GM21526 (cell line): Measurements from ENCODE around the gene CWC22.
"Not testable (repeated sequence)": the region's sequence is repeated elsewhere in the genome, so short reads cannot be mapped to it uniquely, and the experiment has no call there.

Source experiments
- ATAC-seq: cut with Tn5 transposase; IDR thresholded peaks from one replicate; pipeline ENCODE4 v1.9.1; 2021; ENCODE audit warnings: moderate library complexity; ENCODE audit not compliant: unreplicated experiment, low FRiP score

CWC22 gene

DNA sequence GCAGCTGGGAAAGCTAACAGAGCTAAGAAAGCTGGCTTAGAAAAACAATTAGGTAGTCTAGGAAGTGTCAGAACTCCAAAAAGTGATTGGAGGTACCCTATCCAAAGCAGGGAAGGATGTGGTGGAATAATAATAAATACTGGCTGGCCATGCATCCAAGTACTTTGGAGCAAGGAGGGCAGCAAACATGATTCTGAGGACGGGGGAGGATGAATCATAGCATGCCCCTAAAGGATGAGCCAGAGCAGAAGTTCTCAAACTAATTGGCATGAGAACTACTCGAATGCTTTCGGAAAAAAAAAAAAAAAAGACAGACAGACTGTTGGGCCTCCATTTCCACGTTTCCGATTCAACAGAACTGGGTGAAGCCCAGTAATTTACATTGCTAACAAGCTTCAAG lies 2.4 kb downstream of the CWC22 start:
- no peak for ATAC-seq

DNA sequence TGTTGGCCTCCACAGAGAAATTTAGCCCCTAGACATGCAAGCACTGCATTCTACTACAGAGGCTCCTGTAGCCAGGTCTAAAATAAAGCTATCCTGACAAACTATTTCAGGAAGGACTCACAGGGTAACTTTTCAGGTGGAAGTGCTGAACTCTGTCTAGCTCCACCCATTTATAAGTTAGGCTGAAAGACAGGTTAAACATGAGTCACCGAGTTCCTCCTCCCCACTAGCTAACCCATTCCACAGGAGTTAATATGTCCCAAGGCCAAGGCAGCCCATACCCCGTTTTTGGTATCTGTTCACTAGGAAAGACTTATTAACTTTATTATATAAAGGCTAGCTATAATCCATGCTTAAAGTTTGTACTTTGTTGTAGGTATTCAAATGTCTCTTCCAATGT lies 3.5 kb downstream of the CWC22 start:
- no peak for ATAC-seq

DNA sequence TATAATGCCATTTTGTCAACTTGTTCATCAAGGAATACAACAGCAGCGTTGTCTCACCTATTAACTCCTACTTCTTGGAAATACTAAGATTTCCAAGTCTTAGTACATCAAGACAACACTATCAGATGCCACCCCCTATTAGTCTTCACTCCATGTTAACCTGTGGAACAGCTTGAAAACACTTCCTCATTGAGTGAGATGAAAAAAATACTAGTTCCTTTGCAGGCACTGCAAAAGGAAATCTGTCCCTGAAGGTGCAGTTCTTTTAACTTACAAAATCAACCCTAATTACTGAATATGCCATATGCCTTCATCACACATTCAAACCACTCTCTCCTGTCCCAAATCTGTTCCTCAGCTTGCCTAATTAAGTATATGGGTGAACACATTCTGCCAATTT lies 4.0 kb downstream of the CWC22 start:
- ATAC-seq: no peak

DNA sequence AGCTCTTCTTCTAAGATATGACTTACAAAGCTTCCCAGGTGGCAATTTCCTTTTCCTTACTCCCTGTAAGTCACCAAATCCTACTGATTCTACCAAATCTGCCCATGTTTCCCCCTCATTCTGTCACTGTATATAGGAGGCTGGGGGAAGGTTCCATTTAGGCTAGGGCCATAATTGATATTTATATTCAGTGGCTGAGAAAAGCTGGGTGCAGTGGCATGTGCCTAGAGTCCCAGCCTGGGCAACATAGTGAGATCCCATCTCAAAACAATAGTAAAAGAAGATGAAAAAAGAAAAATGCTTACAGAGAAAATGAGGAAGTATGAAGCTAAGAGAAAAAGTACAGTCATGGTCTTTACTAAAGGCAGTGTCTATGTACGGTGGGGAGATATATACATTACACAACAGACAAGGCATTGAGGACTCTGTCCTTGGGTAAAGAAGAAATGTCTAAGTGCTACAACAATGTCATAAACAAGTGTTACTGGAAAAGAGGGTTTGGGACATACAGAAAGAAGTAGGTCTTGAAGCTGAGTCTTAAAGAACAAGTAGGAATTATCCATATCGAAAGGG lies 4.8 kb downstream of the CWC22 start:
- no peak for ATAC-seq

DNA sequence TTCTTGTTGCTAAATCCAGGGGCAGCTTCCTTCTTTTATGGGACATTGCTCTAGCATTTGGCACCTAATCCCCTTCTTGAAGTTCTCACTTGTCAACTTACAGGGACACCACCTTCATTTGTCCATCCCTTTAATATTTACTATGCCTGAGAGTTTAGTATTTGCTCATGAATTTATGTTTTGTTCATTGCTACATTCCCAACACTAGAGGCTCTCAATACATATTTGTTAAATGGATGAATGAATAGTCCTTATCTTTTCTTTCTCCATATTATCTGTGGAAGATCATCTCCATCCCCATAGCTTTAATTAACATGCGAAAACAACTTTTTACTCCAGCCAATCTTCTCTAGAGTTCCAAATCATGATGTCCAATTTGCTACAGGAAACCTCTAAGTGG lies 5.4 kb downstream of the CWC22 start:
- ATAC-seq: no peak

DNA sequence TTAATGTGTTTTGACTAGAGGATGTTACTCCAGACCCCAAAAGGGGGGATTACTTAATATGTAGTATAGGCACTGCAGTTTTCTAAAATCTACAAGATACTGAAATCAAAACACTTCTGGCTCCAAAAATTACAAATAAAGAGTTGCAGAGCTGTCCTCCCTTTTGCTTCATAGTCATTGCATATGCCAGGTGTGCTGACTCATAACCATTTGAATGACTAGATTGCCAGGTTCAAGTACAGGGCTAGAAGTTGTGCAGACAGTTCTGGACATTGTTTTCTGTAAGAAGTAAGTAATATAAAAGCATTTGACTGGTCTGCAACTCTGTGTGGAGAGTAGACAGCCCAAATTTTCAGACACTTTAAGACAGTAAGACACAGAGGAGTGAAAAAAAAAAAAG lies 6.7 kb downstream of the CWC22 start:
- ATAC-seq: peak; percentile 42

DNA sequence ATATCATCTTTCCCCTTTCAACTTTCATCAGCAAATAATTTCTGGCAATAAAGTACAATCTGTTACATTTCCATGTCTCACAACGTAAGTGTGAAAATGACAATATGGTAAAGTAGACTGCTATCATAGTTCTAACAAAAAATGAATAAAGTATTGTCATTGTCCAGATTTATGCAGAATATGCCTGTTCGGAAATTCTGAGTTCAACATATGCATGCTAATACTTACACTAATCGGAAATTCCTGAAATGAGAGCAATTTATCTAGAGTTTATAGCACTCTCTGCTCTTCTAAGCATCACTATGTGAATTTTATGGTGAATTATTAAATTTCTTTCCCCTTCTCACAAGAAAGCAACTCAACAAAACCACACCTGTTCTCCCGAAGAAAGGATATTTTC lies 8.1 kb downstream of the CWC22 start:
- no peak for ATAC-seq

DNA sequence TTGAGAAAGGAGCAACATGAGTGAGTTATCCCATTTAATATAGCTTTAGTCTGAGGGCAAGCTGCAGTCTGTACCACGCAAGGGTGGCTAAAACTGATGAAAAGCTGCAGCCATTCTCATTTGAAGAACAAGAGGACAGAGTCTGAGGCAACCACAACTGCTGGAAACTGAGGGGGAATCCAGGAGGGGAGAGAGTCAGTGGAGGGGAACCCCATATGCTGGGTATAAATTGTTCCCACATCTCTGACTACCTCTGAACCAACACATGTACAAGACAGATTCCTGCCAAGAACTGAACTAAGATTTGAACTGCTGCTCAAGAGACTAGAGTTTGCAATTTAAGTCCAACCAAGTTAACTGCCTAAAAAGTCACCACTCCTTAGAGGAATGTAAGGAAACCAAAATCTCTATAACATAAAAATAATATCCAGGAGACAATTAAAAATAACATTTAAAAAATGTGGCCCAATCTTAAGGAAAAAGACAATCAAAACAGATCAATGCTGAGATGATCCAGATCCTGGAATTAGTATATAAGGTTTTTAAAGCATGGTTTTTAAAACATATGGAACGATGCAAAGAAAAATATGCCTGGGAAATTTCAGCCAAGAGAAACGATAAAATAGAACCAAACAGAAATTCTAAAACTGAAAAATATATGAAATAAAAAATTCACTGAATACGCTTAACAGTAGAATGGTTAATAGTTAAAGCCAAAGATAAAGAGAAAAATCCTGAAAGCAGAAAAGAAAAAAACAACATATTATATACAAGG lies 11.2 kb downstream of the CWC22 start:
- no peak for ATAC-seq

DNA sequence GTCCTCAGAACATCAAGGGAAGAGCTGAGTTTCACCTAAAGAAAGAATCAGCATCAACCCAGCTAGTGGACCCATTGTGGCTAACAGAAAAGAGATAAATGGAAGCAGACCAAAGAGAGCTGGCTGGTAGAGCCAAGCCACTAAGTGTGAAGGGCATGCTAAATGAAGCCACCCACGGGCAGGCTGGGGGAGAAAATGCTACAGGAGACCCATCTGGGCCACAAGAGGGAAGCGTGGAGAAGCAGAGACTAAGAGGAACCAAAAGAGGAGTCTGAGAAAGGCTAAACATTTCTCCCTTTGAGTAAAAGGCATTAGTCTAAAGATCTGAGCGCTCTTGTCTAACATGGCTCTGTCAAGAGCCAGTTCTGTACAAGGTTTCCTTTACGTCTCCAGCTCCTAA lies 15.8 kb downstream of the CWC22 start:
- ATAC-seq: no peak

DNA sequence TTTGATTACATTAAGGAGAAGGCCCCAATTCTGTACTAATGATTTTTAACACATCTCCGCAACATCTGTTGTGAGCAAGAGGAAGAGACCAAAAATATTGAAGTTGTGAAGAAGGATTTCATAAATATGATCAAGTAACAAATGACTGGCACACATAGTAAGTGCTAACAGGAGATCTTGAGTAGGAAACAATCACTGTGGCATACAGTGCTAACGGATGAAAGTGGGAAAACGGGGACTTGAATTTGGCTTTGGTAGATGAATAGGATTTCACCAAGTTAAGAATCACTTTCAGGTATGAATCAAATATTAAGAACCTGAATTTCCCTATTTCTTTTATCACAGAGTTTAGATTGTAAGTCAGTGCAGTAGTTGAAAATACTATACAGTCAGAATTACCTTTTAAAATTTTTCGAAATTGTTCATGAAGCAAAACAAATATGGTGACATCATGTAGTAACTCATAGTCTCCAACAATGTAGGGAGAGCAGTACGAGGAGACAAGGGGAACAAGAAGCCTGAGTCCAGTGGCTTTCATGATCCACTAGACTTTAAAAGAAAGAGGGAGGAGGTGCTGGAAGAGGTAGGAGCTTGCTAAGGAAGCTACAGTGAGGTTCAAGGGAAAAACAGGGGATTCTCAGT lies 16.3 kb downstream of the CWC22 start:
- ATAC-seq: no peak

DNA sequence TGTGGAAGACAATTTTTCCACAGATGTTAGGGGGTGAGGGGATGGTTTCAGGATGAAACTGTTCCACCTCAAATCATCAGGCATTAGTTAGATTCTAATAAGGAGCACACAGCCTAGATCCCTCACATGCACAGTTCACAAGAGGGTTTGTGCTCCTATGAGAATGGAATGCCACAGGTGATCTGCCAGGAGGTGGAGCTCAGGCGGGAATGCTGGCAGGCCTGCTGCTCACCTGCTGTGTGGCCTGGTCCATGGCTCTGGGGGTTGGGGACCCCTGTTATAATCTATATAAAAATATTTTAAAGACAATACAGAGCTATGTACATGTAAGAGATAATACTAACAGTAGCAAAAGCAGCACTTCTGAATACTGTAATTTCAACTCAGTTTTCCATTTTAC lies 19.2 kb downstream of the CWC22 start:
- ATAC-seq: no peak

DNA sequence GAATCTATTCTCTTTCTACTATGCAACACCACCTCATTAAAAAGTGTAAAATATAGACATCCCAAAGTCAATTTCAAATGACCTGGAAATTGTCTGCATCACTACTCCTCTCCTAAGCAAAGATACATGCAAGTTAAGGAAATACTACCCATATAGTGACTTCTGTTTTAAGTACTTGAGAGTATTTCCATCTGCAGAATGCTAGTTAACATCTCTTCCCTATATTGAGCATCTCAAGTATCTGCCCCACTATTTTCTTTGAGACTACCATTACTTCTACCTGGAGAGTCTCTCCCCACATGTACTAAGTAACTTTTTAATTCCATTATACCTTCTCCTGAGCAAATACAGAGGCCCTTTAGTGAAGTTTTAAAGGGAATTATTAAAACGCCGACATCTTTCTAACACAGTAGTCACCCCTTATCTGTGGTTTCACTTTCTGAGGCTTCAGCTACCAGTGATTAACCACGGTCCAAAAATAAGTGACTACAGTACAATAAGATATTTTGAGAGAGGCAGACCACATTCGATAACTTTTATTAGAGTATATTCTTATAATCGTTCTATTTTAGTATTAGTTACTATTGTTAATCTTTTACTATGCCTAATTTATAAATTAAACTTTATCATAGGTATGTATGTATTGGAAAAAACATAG lies 21.8 kb downstream of the CWC22 start:
- peak; percentile 98 for ATAC-seq

DNA sequence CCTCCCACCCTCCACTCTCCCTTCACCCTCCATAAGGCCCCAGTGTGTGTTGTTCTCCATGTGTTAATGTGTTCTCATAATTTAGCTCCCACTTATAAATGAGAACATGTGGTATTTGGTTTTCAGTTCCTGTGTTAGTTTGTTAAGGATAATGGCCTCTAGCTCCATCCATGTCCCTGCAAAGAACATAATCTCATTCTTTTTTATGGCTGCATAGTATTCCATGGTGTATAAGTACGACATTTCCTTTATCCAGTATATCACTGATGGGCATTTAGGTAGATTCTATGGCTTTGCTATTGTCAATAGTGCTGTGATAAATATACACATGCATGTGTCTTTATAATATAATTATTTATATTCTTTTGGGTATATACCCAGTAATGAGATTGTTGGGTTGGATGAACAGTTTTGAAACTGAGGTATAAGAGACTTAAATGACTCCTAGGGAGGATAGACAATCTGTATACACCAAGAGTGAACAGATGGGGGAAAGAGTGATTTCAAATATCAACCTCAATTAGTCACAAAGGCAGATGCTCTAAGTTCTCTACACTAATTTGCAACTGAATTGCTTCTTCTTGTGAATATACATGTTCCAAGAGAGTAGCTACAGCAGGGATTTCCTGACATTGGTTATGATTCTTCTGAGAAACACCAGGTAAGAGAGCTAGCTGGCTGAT lies 23.7 kb downstream of the CWC22 start:
- ATAC-seq: no peak

DNA sequence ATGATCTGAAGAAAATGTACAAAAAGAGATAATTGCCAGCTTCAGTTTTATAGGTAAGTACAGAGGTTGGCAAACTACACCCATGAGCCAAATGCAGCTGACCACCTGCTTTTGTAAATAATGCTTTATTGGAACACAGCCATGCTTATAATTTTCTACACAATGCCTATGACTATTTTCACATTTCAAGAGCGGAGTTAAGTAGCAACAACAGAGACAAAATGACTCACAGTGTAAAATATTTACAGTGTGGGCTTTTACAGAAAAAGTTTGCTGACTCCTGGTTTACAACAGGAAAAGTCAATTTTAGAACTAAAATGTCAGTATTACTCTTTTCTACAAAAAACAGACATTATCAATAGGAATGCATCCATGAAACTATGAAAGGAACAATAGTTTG lies 26.0 kb downstream of the CWC22 start:
- no peak for ATAC-seq

DNA sequence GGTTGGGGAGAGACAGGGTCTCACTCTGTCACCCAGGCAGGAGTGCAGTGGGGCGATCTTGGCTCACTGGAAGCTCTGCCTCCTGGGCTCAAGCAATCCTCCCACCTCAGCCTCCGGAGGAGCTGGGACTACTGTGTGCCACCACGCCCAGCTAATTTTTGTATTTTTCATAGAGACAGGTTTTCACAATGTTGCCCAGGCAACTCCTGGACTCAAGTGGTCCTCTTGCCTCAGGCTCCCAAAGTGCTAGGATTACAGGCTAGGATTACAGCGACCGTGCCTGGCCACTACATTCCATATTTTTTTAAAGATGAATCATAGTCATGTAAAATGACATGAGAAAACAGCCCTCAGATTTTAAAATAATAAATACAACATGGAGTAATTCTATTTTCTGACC lies 32.3 kb downstream of the CWC22 start:
- no peak for ATAC-seq

DNA sequence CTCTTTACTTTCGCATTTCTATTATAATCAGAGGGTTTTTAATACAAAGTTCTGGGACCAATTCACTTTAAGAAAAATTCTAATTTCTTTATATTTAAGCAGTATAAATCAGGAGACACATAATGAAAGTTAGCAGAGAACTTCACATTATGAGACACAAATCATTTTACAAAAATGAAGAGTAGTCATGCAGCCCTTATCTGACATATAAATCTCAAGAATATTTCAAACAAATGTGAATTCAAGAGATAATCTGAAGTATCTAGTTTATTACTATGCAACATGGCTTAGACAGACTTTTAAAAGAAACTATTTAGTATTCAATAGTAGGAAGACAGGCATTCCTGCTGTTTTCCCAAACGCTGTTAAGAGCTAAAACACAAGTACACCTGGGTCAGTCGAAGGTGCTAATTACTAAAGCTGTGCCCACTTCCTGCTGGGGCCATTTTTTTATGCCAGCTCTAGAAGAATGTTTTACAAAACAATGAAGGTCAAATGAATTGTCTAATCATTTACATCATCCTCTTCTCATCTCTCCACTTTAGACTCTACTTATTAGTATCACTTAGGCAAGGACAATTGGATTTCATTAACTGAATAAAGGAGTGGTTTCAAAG lies 40.2 kb downstream of the CWC22 start:
- ATAC-seq: no peak

DNA sequence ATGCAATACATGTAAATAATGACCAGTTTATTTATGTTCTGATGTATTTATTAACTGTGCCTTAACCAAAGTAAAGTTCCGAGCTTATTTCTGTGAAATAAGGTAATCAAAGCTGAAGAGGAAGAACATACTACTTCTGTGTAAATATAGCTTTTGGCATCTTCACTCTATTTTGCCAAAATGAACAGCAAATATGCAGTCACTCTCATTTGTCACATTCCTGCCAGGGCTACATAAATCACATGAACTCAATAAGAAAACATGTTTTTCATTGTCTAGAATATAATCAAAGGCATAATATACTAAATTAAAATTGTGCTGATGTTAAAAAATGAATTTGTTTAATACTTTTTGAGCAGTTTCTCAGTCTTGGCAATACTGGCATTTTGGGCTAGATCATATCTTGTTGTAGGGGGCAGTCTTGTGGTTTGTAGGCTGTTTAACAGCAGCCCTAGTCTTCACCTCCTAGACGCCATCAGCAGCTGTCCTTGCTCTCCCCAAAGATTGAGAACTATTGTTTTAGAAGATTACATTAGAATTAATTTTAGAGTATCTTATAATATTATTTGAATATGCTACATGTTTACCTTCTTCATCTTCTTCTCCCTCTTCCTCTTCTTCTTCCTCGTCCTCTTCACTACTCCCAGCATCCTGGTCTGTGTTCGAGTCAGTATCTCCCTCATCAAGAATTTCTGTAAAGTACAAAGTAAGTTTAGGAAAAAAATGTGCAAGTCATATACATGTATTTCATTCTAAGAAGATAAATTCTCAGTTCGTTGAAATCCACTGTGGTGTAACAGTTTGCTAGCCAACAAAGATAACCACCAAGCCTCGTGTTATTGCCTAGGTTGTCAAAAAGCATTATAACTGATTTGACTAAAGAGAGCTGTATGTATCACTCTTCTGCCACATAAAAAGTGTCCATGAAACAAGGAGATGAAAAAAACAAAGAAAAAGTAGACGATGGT lies 41.5 kb downstream of the CWC22 start:
- ATAC-seq: no peak

DNA sequence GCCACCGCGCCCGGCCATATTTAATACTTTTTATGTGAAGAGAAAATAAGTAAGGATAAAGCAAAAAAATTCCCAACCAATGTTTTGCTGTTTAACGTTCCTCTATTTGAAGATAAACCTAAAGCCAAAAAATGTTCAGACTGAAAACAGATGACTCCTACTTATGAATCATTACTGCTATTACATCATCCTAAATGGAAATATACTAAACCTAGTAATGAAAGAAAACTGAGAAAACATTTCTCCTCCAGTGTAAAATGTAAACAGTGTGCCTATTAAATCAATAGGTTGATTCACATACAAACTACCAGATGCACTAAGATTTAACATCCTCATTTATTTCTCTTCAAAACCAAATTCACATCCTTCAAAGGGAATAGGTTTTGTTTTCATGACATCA lies 43.5 kb downstream of the CWC22 start:
- ATAC-seq: no peak

DNA sequence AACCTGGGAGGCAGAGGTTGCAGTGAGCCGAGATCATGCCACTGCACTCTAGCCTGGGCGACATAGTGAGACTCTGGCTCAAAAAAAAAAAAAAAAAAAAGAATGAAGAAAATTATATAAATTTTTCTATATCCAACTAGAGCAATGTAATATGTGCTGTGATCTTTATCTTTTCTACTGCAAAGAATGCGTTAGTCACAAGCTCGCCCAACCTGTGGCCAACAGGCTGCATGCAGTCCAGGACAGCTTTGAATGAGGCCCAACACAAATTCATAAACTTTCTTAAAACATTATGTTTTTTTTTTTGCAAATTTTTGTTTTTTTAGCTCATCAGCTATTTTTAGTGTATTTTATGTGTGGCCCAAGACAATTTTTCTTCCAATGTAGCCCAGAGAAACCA lies 48.8 kb downstream of the CWC22 start:
- not testable (repeated sequence) for ATAC-seq
